Adipocyte (in vitro differentiated cells): ENCODE measurements around the gene MAN1A1.
"Not testable (repeated sequence)": the region's sequence is repeated elsewhere in the genome, so short reads cannot be mapped to it uniquely, and the experiment has no call there.

ENCODE experiments used
- DNase-seq: peaks from one replicate; pipeline ENCODE4 v3.0.0-alpha.2; 2015; ENCODE audit warnings: low read depth
- H3K27me3 ChIP-seq: replicated peaks from 2 replicates; pipeline ENCODE4 v1.7.0; 2013; ENCODE audit warnings: mild to moderate bottlenecking, low read length, moderate library complexity; ENCODE audit not compliant: control insufficient read depth, insufficient read depth
- H3K36me3 ChIP-seq: 2 replicates; pipeline ENCODE4 v1.7.0; 2013; ENCODE audit warnings: low read length, mild to moderate bottlenecking, moderate library complexity; ENCODE audit not compliant: control insufficient read depth, insufficient read depth, severe bottlenecking
- H3K4me1 ChIP-seq: 2 replicates; pipeline ENCODE4 v1.7.0; 2013; ENCODE audit warnings: mild to moderate bottlenecking, low read length, moderate library complexity; ENCODE audit not compliant: control insufficient read depth, insufficient read depth
- H3K4me3 ChIP-seq: 2 replicates; pipeline ENCODE4 v1.7.0; 2013; ENCODE audit warnings: mild to moderate bottlenecking, low read length, moderate library complexity
- H3K9ac ChIP-seq: 2 replicates; pipeline ENCODE4 v1.7.0; 2013; ENCODE audit warnings: mild to moderate bottlenecking, low read length, moderate library complexity
- H3K9me3 ChIP-seq: 2 replicates; pipeline ENCODE4 v1.7.0; 2013; ENCODE audit warnings: mild to moderate bottlenecking, low read length, moderate library complexity; ENCODE audit not compliant: control insufficient read depth

The MAN1A1 gene

GRCh38 chr6:119296036-119297035, 53.2 kb downstream of the MAN1A1 start:
- H3K27me3 ChIP-seq, result no peaks in the 10 kb centered on the region
- no peak for DNase-seq
- H3K9me3 ChIP-seq, result no peaks in the 10 kb centered on the region

GRCh38 chr6:119294984-119295383, 54.6 kb downstream of the MAN1A1 start:
- no peak for DNase-seq
- Histone ChIP-seq H3K9ac (no peak overlapping the region), H3K4me1 (peaks cover 5% of the 10 kb centered on the region), H3K4me3 (no peak overlapping the region), H3K36me3 (peaks cover 18% of the 10 kb centered on the region), H3K9me3 (no peaks in the 10 kb centered on the region), H3K27me3 (no peaks in the 10 kb centered on the region)

More at GRCh38 chr6:119296036-119297035, 53.2 kb downstream of the MAN1A1 start:
- H3K4me3 ChIP-seq, result no peak overlapping the region
- H3K36me3 ChIP-seq, result peaks cover 29% of the 10 kb centered on the region
- H3K9ac ChIP-seq, result no peak overlapping the region
- H3K4me1 ChIP-seq, result no peaks in the 10 kb centered on the region

- not testable (repeated sequence) for H3K27me3 ChIP-seq, DNase-seq, H3K9ac ChIP-seq, H3K4me1 ChIP-seq, H3K9me3 ChIP-seq, H3K4me3 ChIP-seq
- peaks cover 28% of the 10 kb centered on the region for H3K36me3 ChIP-seq
These were observed 58.5 kb downstream of the MAN1A1 start for GRCh38 chr6:119291060-119291459.

- peaks cover 14% of the 10 kb centered on the region for H3K4me1 ChIP-seq
- no peaks in the 10 kb centered on the region for H3K27me3 ChIP-seq
- no peak overlapping the region for H3K9ac ChIP-seq
- H3K36me3 ChIP-seq, result peaks cover 24% of the 10 kb centered on the region
- peak; percentile 49 for DNase-seq
- no peaks in the 10 kb centered on the region for H3K9me3 ChIP-seq
- no peak overlapping the region for H3K4me3 ChIP-seq
These were observed 59.3 kb downstream of the MAN1A1 start for GRCh38 chr6:119290306-119290705.

GRCh38 chr6:119289651-119290050, 59.9 kb downstream of the MAN1A1 start:
- no peaks in the 10 kb centered on the region for H3K9me3 ChIP-seq
- H3K9ac ChIP-seq, result no peak overlapping the region
- no peak overlapping the region for H3K4me3 ChIP-seq
- H3K36me3 ChIP-seq, result peaks cover 24% of the 10 kb centered on the region
- DNase-seq, result no peak
- no peaks in the 10 kb centered on the region for H3K27me3 ChIP-seq
- H3K4me1 ChIP-seq, result peaks cover 15% of the 10 kb centered on the region

GRCh38 chr6:119285908-119286625, 63.5 kb downstream of the MAN1A1 start:
- Histone ChIP-seq H3K4me1 (peaks cover 27% of the 10 kb centered on the region), H3K9ac (no peak overlapping the region), H3K4me3 (no peak overlapping the region), H3K36me3 (peaks cover 32% of the 10 kb centered on the region), H3K27me3 (no peaks in the 10 kb centered on the region), H3K9me3 (no peaks in the 10 kb centered on the region)
- DNase-seq, result no peak

- Histone ChIP-seq H3K9ac (no peak overlapping the region), H3K27me3 (no peaks in the 10 kb centered on the region), H3K4me1 (peaks cover 33% of the 10 kb centered on the region), H3K4me3 (no peak overlapping the region), H3K36me3 (peaks cover 31% of the 10 kb centered on the region), H3K9me3 (no peaks in the 10 kb centered on the region)
- no peak for DNase-seq
These were observed 64.6 kb downstream of the MAN1A1 start for GRCh38 chr6:119284861-119285521.

GRCh38 chr6:119283979-119284545, 65.5 kb downstream of the MAN1A1 start:
- H3K27me3 ChIP-seq, result no peaks in the 10 kb centered on the region
- H3K9me3 ChIP-seq, result no peaks in the 10 kb centered on the region
- DNase-seq, result no peak
- H3K4me1 ChIP-seq, result peaks cover 35% of the 10 kb centered on the region
- peaks cover 27% of the 10 kb centered on the region for H3K36me3 ChIP-seq
- H3K4me3 ChIP-seq, result no peak overlapping the region
- no peak overlapping the region for H3K9ac ChIP-seq

GRCh38 chr6:119283214-119283613, 66.3 kb downstream of the MAN1A1 start:
- no peak overlapping the region for H3K4me3 ChIP-seq
- peaks cover 35% of the 10 kb centered on the region for H3K4me1 ChIP-seq
- peaks cover 27% of the 10 kb centered on the region for H3K36me3 ChIP-seq
- no peaks in the 10 kb centered on the region for H3K27me3 ChIP-seq
- H3K9me3 ChIP-seq, result no peaks in the 10 kb centered on the region
- DNase-seq, result no peak
- H3K9ac ChIP-seq, result no peak overlapping the region

GRCh38 chr6:119280668-119281067, 68.9 kb downstream of the MAN1A1 start:
- Histone ChIP-seq H3K27me3 (no peaks in the 10 kb centered on the region), H3K4me1 (peaks cover 43% of the 10 kb centered on the region), H3K36me3 (peaks cover 13% of the 10 kb centered on the region), H3K4me3 (no peak overlapping the region), H3K9me3 (no peaks in the 10 kb centered on the region), H3K9ac (no peak overlapping the region)
- peak; percentile 37 for DNase-seq
